ENCODE data around the gene POLR3GL.

POLR3GL gene

GRCh38 chr1:145974721-145975120, 10.2 kb downstream of the POLR3GL start (continued):
- TF ChIP-seq POU6F1 (CRISPR knock-in tag; IDR thresholded peaks at IDR 0.05; ENCODE audit: borderline replicate concordance, low read depth) (no peak), SNAI2 (CRISPR knock-in tag; IDR thresholded peaks at IDR 0.05) (no peak)
- TF ChIP-seq, protein P1, sequence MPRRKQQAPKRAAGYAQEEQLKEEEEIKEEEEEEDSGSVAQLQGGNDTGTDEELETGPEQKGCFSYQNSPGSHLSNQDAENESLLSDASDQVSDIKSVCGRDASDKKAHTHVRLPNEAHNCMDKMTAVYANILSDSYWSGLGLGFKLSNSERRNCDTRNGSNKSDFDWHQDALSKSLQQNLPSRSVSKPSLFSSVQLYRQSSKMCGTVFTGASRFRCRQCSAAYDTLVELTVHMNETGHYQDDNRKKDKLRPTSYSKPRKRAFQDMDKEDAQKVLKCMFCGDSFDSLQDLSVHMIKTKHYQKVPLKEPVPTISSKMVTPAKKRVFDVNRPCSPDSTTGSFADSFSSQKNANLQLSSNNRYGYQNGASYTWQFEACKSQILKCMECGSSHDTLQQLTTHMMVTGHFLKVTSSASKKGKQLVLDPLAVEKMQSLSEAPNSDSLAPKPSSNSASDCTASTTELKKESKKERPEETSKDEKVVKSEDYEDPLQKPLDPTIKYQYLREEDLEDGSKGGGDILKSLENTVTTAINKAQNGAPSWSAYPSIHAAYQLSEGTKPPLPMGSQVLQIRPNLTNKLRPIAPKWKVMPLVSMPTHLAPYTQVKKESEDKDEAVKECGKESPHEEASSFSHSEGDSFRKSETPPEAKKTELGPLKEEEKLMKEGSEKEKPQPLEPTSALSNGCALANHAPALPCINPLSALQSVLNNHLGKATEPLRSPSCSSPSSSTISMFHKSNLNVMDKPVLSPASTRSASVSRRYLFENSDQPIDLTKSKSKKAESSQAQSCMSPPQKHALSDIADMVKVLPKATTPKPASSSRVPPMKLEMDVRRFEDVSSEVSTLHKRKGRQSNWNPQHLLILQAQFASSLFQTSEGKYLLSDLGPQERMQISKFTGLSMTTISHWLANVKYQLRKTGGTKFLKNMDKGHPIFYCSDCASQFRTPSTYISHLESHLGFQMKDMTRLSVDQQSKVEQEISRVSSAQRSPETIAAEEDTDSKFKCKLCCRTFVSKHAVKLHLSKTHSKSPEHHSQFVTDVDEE (CRISPR knock-in tag; IDR thresholded peaks at IDR 0.05): no peak

- TF ChIP-seq SNAI2 (CRISPR knock-in tag; IDR thresholded peaks at IDR 0.05): no peak
- TF ChIP-seq, protein P1 (CRISPR knock-in tag; IDR thresholded peaks at IDR 0.05): no peak
- TF ChIP-seq ESRRG (CRISPR knock-in tag; IDR thresholded peaks at IDR 0.05): no peak
- no peak for TF ChIP-seq TOX (CRISPR knock-in tag; IDR thresholded peaks at IDR 0.05; ENCODE audit: borderline replicate concordance)
- no peak for TF ChIP-seq ARNTL (CRISPR knock-in tag; IDR thresholded peaks at IDR 0.05; ENCODE audit: borderline replicate concordance, low read depth)
- TF ChIP-seq PPARA (CRISPR knock-in tag; IDR thresholded peaks at IDR 0.05; ENCODE audit: borderline replicate concordance): no peak
- TF ChIP-seq ZNF8 (CRISPR knock-in tag; IDR thresholded peaks at IDR 0.05): no peak
- TF ChIP-seq GLIS3 (CRISPR knock-in tag; IDR thresholded peaks at IDR 0.05): no peak
- no peak for TF ChIP-seq ZFP3 (CRISPR knock-in tag; IDR thresholded peaks at IDR 0.05)
- TF ChIP-seq BACH2 (CRISPR knock-in tag; IDR thresholded peaks at IDR 0.05; ENCODE audit: borderline replicate concordance): no peak
- no peak for ATAC-seq
Observed at GRCh38 chr1:145975216-145975615, 10.7 kb downstream of the POLR3GL start.

- TF ChIP-seq RARB (CRISPR knock-in tag; IDR thresholded peaks at IDR 0.05) (no peak), GLIS3 (CRISPR knock-in tag; IDR thresholded peaks at IDR 0.05) (no peak), BACH2 (CRISPR knock-in tag; IDR thresholded peaks at IDR 0.05; ENCODE audit: borderline replicate concordance) (no peak), ZNF8 (CRISPR knock-in tag; IDR thresholded peaks at IDR 0.05) (no peak), ARNTL (CRISPR knock-in tag; IDR thresholded peaks at IDR 0.05; ENCODE audit: borderline replicate concordance, low read depth) (no peak), OSR1 (CRISPR knock-in tag; IDR thresholded peaks at IDR 0.05) (no peak), ESRRG (CRISPR knock-in tag; IDR thresholded peaks at IDR 0.05) (no peak), ZFP30 (CRISPR knock-in tag; IDR thresholded peaks at IDR 0.05) (no peak), ZNF70 (CRISPR knock-in tag; IDR thresholded peaks at IDR 0.05) (no peak), PPARA (CRISPR knock-in tag; IDR thresholded peaks at IDR 0.05; ENCODE audit: borderline replicate concordance) (no peak), CSRNP3 (CRISPR knock-in tag; IDR thresholded peaks at IDR 0.05) (no peak), SNAI2 (CRISPR knock-in tag; IDR thresholded peaks at IDR 0.05) (no peak)
- TF ChIP-seq, protein P2, sequence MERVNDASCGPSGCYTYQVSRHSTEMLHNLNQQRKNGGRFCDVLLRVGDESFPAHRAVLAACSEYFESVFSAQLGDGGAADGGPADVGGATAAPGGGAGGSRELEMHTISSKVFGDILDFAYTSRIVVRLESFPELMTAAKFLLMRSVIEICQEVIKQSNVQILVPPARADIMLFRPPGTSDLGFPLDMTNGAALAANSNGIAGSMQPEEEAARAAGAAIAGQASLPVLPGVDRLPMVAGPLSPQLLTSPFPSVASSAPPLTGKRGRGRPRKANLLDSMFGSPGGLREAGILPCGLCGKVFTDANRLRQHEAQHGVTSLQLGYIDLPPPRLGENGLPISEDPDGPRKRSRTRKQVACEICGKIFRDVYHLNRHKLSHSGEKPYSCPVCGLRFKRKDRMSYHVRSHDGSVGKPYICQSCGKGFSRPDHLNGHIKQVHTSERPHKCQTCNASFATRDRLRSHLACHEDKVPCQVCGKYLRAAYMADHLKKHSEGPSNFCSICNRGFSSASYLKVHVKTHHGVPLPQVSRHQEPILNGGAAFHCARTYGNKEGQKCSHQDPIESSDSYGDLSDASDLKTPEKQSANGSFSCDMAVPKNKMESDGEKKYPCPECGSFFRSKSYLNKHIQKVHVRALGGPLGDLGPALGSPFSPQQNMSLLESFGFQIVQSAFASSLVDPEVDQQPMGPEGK (CRISPR knock-in tag; IDR thresholded peaks at IDR 0.05; ENCODE audit: borderline replicate concordance): no peak
- ATAC-seq: no peak
Observed at GRCh38 chr1:145977016-145977415, 12.5 kb downstream of the POLR3GL start.

Data from SK-N-SH treated with all-trans-retinoic acid at 6 μM for 48 hours (cell line).